Esophagus muscularis mucosa (tissue), 3 donors: Measurements from ENCODE around the gene SPDYC.

ENCODE experiments used
- CTCF ChIP-seq, 3 experiments: fragments of 200-600 bp in 2 of 3; fragments of 450-650 bp in 1 of 3; sonication (generic) in 2 of 3; IDR thresholded peaks; one replicate each; pipeline ENCODE4 v1.5.1; 2017 to 2019; ENCODE audit warnings: antibody characterized with exemption in 3 of 3, mild to moderate bottlenecking in 2 of 3, moderate library complexity in 1 of 3
- POLR2AphosphoS5 ChIP-seq, 2 donors: sonication (generic); formaldehyde crosslinking; IDR thresholded peaks; one replicate each; pipeline ENCODE4 v1.6.1; 2017; ENCODE audit warnings: antibody characterized with exemption in 2 of 2

GRCh38 chr11:65129649-65130441 lies 40.2 kb upstream of the SPDYC start:
- TF ChIP-seq CTCF (IDR thresholded peaks at IDR 0.05) (no peak), POLR2AphosphoS5 (IDR thresholded peaks at IDR 0.05) (no peak)
